HG02588 (cell line): ENCODE results near the gene MMP24.
"Not testable (repeated sequence)": the region's sequence is repeated elsewhere in the genome, so short reads cannot be mapped to it uniquely, and the experiment has no call there.

Experiments used
- ATAC-seq: cut with Tn5 transposase; IDR thresholded peaks from one replicate; pipeline ENCODE4 v1.9.1; 2021; ENCODE audit warnings: mild to moderate bottlenecking, moderate library complexity; ENCODE audit not compliant: unreplicated experiment

Gene MMP24

DNA sequence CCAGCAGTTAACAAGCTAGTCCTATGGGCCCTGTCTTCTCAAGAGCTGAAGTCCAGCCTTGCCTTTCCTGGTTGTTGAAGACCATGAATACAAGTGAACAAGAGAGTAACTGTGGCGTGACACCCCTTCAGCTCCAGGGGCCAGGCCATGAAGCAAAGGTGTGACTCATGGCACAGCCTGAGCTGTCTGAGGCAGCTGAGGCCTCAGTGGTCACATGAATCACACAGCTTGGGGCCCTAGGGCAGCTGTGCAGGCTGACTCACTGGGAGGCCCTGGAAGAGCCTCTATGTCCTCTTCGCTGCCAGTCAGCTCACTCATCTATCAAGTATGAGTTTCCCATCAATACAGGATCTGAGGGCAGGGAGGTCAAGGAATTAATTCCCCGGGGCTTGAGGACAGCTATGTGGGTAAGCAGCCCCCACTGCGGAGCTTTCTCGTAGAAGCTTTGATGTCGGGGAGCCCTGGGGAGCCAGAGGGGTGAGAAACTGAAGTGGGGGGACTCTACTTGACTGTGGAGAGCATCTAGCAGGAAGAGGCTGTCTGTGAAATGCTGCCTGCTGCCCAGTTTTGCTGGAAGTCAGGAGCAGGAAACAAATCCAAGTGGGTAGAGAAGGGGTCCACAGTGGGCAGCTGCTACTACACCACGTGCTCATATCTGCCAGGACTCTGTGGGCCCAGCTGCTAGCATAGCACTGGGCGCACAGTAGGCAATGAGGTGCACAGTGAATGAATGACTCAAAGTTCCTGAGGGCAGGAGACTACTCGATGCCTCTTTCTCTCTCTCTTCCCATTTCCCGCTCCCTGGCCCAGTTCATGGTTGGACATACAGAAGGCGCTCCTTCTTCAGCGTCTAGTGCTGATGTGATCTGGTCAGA, 79.4 kb downstream of the MMP24 start:
- no peak for ATAC-seq

DNA sequence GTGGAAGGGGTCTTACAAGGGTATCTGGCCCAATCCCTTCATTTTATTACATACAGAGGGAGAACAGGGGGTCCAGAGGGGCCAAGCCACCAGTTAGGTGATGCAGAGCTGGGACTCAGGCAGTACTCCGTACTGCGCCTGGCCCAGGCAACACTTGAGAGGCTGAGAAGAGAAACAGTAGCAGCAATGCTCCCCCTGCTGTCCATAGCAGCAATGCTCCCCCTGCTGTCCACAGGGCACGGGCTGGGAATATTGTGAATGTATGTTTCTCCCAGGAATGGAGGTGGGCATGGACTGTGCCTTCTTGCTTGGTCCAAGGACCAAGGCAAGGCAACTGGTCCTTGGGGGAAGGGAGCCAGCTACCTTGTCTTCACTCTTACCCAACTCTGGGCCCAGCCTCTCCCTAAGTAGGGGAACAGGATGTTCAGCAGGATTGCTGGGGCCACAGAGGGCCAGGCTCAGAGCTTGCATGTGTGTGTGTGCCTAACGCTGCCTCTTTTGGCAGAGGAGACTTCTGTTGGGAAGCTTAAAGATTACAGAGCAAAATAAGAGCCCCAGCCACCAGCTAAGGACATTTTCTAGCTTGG, 80.5 kb downstream of the MMP24 start:
- ATAC-seq, result no peak

DNA sequence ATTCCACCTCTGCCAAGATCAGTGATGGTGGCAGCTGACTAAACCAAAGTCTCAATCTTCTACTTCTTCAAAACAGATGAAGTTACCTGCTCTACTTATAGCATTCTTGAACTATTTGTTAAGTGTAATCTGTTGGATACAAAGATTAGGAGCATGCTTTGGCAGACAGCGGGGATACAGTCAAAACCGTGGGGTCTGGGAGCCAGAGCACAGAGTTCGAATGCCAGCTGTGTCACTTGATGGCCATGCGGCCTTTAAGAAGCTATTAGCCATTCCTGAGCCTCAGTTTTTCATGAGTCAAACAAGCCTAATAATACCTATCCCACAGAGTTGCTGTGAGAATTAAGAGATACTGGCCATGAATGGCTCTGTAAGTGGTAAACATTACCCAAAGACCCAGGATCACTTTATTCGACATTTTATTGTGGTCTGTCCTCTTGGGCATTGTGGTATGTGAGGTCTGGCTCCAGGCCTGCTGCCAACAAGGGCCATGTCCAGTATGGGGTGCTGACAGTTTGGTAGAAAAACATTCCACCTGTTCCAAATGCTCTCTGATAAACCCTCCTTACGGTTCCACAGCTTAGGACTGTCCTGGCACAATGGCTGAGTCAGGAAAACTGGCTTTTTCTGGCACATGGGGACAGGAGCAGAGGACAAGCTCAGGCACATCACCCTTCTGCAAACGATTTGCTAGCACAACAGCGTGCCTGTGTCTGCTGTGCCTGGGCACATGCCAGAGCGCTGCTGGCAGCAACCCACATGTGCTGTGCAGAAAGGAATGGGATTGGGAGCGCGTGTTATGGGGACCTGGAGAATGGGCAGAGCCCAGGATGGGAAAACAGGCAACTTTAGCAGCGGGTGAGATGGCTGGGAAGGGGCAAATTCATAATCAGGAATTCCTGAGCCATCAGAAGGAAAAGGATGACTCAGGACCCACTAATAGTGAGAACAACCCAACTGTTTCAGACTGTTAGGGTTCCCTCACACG, 81.5 kb downstream of the MMP24 start:
- ATAC-seq, result no peak

DNA sequence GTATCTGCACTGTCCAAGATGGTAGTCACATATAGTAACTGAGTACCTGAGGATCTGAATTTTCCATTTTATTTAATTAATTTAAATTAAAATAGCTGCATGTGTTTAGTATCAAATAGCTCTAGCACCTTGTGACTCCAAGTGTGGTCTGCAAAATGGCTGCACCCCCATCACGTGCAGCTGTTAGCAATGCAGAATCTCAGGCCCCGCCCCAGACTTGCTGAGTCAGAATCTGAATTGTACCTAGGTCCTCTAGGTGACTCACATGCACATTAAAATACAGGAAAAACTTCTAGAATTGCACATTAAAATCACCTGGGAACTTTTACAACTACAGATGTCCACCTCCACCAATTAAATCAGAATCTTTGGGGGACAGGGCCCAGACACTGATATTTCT, 84.9 kb downstream of the MMP24 start:
- ATAC-seq, result no peak

DNA sequence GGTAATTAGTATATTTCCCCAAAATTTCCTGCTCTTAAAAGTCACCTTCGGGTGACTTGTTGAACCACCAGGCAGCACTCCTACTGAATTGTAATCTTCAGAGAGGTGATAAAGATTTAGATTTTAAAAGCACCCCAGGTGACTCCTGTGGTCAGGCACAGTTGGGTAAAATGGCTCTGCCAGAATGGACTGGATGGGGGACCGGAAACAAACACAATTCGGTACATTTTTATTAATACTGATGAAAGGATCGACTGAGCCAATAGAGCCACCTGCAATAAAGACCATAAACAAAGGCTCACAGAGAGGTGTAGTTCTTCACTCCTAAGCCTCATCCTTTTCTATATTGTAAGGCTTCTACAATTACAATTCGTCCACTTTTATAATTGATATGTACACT, 85.3 kb downstream of the MMP24 start:
- no peak for ATAC-seq

DNA sequence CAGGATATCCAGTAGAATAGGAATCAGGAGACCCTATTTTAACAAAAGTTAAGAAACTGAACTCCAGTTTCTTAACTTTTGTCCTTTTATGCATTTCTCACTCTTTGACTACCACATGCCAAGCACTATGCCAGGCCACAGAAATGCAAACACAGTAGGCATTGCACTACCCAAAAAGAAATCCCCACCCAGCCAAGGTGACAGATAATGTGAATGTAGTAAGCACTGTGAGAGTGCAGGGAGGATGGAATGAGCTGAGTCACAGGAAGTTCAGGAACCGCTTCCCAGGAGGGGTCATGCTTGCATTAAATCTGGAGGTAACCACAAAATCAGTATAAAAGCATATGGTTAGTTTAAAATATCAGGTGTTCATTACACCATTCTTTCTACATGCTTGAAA, 85.8 kb downstream of the MMP24 start:
- no peak for ATAC-seq

DNA sequence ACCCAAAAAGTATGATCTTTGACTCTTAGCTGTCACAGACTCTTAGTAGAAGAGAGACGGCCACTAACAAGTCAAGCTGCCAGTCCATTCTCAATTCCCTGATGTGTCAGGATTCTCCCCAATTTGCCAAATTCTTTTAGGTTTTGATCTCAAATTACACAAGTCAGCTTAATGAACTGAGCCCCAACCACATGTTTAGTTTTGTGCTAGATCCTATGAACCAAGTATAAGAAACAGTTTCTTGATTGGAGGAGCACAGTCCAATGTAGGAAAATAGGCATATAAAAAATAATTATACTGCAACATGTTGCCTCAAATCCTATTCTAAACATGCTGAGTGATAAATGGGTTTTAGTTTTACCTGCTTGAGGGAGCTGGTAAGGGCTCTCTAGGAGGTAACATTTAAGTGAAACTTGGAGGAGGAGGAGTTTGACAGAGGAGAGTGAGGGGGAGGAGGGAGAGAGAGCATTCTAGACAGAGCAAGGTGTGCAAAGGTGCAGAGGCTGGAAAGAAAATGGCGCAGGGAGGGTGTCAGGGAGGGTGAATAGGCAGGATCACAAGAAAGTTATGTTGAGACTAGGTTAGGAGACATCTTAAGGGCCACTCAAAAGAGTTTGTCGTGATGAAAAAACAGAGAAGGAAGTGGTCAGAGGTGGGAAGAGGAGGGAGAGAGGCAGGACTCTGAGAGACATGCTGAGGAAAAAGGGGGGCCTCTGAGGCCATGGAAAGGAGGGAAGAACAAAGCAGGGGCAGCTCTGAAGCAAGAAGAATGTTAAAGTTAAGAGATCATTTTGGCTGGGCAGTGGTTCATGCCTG, 88.5 kb downstream of the MMP24 start:
- no peak for ATAC-seq

DNA sequence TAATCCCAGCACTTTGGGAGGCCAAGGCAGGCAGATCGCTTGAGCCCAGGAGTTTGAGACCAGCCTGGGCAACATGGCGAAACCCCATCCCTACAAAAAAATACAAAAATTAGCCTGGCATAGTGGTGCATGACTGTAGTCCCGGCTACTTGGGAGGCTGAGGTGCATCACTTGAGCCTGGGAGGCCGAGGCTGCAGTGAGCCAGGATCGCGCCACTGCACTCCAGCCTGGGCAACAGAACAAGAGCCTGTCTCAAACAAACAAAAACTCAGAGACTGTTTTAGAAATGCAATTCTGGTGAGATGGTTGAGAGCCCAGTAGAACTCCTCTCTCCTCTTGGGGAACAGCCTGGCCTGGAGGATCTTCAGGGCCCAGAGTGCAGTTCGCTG, 89.1 kb downstream of the MMP24 start:
- not testable (repeated sequence) for ATAC-seq

DNA sequence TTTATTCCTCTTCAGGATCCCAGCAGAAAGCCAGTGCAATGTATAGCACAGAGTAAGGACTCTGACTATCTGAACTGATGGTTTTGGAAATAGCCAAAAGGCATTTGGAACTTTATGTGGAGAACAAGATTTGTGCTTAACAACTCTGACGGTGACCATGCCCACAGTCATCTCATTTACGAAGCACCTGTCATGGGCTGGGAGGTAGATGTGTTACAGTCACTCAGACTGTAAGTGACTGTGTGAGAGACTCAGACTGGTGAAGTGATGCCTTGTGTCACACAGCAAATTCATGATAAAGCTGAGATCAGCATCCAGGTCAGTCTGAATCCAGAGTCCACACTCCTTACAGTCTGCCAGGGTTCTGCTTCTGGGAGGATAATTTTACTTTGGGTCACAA, 89.6 kb downstream of the MMP24 start:
- ATAC-seq, result no peak

DNA sequence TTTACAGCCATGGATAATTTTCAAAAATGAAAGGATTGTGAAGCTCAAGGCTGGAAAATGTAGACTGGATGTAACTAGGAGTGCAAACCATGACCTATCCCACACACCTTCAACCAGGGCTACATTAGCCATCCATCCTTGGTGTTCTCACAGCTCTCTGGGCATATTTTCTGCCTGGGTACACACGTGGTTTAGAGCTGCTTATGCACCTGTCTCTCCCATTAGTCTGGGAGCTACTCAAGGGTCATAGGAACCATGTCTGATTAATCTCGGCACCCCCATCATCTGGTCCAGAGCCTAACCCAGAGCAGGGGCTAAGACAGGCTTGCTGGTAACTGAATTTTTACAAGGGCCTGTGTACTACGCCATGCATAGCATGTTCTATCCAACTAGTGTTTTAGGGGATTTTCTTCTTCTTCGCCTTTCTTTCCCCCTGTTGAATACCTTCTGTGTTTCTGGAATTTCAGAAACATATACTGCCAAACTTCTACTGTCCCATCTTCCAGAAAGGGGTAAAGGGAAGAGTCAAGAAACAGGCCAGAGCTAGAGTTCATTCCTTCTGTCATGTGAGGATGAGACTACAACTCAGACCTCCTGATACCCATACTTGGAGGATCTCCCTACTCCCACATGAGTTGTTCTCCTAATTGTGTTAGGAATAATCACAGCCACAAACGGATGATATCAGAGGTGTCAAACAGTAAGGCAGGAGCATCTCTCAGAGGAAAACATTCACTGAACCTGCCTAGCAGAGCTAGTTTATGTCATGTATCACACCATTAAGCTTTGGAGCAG, 91.1 kb downstream of the MMP24 start:
- no peak for ATAC-seq

DNA sequence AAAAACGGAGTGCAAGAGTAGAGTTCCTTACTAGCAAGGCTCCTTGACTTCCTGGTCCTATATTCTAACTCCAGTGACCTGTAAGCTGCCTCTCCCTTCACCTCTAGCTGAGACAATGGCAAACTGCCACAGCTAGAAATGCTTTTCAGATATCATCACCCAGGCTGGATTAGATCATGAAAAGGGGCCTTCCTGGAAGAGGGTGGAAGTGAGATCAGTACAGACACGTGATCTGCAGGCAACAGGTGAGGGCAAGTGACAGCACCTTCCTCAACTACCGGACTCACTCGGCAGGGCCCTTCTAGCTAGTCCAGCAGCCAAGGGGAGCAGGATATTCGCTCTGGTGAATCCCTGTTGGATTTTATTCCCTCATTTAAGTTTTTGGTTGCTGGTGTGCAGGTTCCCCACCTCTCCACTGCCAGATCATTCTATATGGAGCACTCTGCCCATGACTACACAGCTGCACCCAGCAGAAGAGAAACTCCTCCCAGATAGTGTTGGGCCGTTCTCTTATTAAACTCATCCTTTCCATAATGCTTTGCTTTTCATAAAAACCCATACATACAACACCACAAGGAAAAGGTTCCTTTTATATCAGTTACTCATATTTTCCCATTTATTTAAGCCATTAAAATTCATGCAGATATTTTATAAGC, 92.1 kb downstream of the MMP24 start:
- ATAC-seq, result no peak

DNA sequence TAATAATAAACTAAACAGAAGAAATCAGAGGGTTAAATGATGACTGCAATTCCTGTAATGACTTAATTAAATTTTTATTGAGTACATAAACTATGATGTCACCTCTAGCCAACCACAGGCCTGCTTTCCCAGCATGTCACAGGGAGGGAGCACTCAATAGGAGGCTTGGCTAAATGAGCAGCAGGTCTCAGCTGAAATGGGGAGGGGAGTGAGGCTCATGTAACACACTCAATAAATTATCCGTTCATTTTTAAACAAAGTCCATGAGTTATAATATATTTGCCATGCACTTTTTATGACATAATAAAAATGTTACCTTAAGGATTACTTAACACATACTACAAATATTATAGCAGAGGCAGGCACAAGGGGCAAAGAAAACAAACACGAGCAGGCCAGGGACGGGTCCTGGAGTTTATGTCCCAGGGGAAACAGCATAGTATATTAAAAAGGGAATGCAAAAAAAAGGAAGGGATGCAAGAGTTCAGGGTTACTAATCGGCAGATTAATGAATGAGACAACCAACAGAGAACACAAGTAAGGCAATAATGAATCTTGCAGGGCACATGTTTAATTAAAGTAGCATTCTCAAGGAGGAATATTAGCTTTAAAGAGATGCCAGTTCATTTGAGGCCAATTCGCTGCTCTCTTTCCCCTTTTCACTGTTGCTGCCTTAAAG, 92.8 kb downstream of the MMP24 start:
- no peak for ATAC-seq

DNA sequence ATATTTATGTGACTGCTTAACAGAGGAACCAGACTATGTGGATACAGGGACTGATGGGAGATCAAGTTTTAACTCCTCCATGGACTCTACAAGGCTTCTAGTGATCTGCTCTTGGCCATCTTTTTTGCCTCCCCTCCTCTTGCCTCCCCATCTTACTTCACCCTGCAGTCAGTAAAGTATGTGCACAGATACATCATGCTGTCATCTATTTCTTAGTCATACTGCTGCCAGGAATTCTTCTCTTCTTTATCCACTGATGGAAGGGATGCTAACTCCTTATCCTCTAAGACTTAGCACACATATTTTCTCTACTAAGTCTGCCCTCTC, 93.3 kb downstream of the MMP24 start:
- ATAC-seq, result no peak

DNA sequence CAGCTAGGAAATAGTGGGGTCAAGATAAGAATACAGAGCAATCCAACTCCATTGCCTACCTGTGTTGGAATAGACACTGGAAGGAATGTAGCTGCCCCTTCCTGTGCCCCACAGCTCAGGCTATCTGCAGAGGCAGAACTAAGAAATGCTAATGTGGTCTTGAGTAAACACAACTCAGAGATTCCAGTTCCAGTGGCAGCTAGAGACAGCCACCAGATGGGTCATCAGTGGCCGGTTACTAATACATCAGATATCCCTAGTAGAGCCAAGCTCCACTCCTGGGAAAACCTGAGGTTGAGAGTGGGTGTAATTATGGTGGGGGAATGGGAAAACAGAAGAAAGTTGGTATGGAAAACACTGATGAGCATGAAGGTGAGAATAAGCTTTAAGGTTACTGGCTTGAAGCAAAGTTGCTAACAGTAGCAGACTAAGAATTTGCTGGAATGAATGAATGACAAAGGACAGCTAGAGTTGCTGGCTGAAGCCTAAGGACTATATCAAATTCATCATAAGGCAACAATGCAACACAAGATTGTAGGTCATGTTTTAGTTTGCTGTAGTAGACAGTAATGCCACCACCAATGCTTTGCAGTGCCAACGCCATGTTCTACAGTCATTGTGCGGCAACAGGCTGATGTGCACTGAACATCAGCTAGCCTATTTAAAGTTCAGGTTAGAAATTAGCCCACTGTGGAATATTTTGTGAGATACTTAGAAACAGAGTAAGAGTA, 94.1 kb downstream of the MMP24 start:
- no peak for ATAC-seq

DNA sequence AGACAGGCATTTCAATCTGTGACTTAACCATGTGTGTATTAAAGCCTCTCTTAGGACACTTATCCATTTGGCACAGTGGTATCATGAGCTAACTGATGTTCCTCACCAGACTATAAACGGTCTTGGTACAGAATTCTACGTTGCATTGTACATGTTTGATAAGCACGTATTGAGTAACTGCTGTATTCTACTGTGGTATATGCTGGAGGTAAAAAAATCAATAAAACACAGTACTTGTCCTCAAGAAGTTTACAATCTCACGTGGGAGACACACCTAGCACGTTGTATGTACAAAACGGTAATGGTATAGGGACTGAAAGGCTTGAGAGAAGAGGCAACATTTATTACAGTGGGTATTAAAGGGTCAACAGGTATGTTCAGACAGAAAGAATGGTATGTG, 98.9 kb downstream of the MMP24 start:
- no peak for ATAC-seq

DNA sequence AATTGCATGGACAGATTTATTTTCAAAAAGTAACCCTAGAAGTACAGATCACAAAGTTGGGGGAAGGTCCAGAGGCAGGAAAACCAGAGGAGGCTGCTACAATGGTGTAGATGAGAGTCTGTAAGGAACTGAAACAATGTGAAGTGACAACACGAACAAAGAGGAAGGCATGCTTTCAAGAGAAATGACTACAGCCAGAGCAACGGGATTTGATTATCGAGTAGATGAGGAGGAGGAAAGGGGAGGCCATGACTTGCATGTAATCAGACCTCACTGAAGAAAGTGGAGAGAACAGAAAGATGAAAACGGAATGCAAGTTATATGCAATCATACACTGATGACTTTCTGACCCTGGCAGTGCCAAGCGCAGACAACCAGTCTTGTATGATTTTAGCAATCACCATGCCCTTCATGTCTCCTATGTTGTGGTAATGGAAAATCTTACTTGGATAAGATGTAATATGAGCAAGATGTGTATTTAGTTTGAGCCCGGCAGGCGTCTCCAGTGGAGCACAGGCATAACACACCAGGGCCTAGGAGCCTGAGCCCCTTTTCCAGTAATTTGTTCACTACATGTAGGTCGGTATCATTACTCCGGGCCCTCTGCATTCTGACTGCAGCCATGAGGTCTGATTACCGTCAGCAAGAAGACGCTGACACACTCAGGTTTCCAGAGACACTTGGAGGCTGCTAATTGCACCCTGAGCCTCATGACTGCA, 99.7 kb downstream of the MMP24 start:
- no peak for ATAC-seq
